ENCODE results near the gene PNPLA1.

GRCh38 chr6:36239774-36240173 is 30.1 kb upstream of the PNPLA1 start:
- no peak for TF ChIP-seq CTCF (IDR thresholded peaks at IDR 0.05)
- TF ChIP-seq POLR2A (IDR thresholded peaks at IDR 0.05) = no peak
